ENCODE measurements around the gene TAB2.

Gene TAB2

GRCh38 chr6:149356081-149356750, 38.7 kb downstream of the TAB2 start:
- DNase-seq (ENCODE audit: low read depth): no peak
- H3K4me3 ChIP-seq (ENCODE audit: low read length): no peak overlapping the region
- no peak for TF ChIP-seq CTCF (conservative IDR thresholded peaks at IDR 0.05; ENCODE audit: low read length)

GRCh38 chr6:149357726-149358538, 40.4 kb downstream of the TAB2 start:
- no peak for TF ChIP-seq CTCF (conservative IDR thresholded peaks at IDR 0.05; ENCODE audit: low read length)
- DNase-seq (ENCODE audit: low read depth): no peak

GRCh38 chr6:149359440-149359839, 41.9 kb downstream of the TAB2 start:
- no peak for DNase-seq (ENCODE audit: low read depth)
- no peak overlapping the region for H3K4me3 ChIP-seq (ENCODE audit: low read length)
- TF ChIP-seq CTCF (conservative IDR thresholded peaks at IDR 0.05; ENCODE audit: low read length): no peak

More at GRCh38 chr6:149357726-149358538, 40.4 kb downstream of the TAB2 start:
- no peak overlapping the region for H3K4me3 ChIP-seq (ENCODE audit: low read length)

GRCh38 chr6:149360536-149360935, 43.0 kb downstream of the TAB2 start:
- TF ChIP-seq CTCF (conservative IDR thresholded peaks at IDR 0.05; ENCODE audit: low read length): no peak
- no peak overlapping the region for H3K4me3 ChIP-seq (ENCODE audit: low read length)
- no peak for DNase-seq (ENCODE audit: low read depth)

- no peak for DNase-seq (ENCODE audit: low read depth)
- TF ChIP-seq CTCF (conservative IDR thresholded peaks at IDR 0.05; ENCODE audit: low read length): no peak
- H3K4me3 ChIP-seq (ENCODE audit: low read length): no peak overlapping the region
Observed at GRCh38 chr6:149362289-149362688, 44.8 kb downstream of the TAB2 start.

GRCh38 chr6:149363154-149363553, 45.6 kb downstream of the TAB2 start:
- no peak overlapping the region for H3K4me3 ChIP-seq (ENCODE audit: low read length)
- no peak for DNase-seq (ENCODE audit: low read depth)
- TF ChIP-seq CTCF (conservative IDR thresholded peaks at IDR 0.05; ENCODE audit: low read length): no peak

- DNase-seq (ENCODE audit: low read depth): no peak
- H3K4me3 ChIP-seq (ENCODE audit: low read length): no peak overlapping the region
- TF ChIP-seq CTCF (conservative IDR thresholded peaks at IDR 0.05; ENCODE audit: low read length): no peak
Observed at GRCh38 chr6:149364557-149364956, 47.0 kb downstream of the TAB2 start.

All from AG10803 (cell line).